HepG2 (cell line): ENCODE results near the gene ME2. TPM values are rescaled to one million over a fixed set of nuclear protein-coding genes. Genes with fewer than 3 reads are reported as not detected.
A peak's percentile ranks its signal among the peaks of the same experiment; 100 is the strongest.

ENCODE experiments used
- AKAP8 ChIP-seq: sonication (generic); formaldehyde crosslinking; IDR thresholded peaks from 2 replicates; pipeline ENCODE4 v1.5.1; 2020; ENCODE audit warnings: mild to moderate bottlenecking, missing genetic modification reagents
- BCL3 ChIP-seq: sonication (generic); formaldehyde crosslinking; IDR thresholded peaks from 2 replicates; pipeline ENCODE4 v1.5.1; 2020; ENCODE audit warnings: mild to moderate bottlenecking, missing genetic modification reagents, moderate library complexity
- ELF1 ChIP-seq: sonication (generic); formaldehyde crosslinking; IDR thresholded peaks from 2 replicates; pipeline ENCODE4 v1.4.0; 2020; ENCODE audit warnings: missing genetic modification reagents
- ESRRA ChIP-seq: sonication (generic); formaldehyde crosslinking; IDR thresholded peaks from 2 replicates; pipeline ENCODE4 v1.5.1; 2020; ENCODE audit warnings: mild to moderate bottlenecking, low read depth, missing genetic modification reagents
- GPN1 ChIP-seq: sonication (generic); formaldehyde crosslinking; IDR thresholded peaks from 2 replicates; pipeline ENCODE4 v1.5.1; 2020; ENCODE audit warnings: missing genetic modification reagents, borderline replicate concordance
- HNRNPLL ChIP-seq: fragments of 200-400 bp; formaldehyde crosslinking; IDR thresholded peaks from 2 replicates; pipeline ENCODE4 v1.6.1; 2017; ENCODE audit warnings: mild to moderate bottlenecking, low read depth, low read length; ENCODE audit not compliant: poor library complexity, severe bottlenecking
- HOXA3 ChIP-seq: sonication (generic); formaldehyde crosslinking; IDR thresholded peaks from 2 replicates; pipeline ENCODE4 v1.5.0; 2020; ENCODE audit warnings: missing genetic modification reagents
- KAT8 ChIP-seq: IDR thresholded peaks from 2 replicates; pipeline ENCODE4 v1.6.1; 2016; ENCODE audit warnings: missing genetic modification reagents, missing compliant biosample characterization
- MAZ ChIP-seq, 2 experiments: sonication (generic) in 1 of 2; formaldehyde crosslinking in 1 of 2; IDR thresholded peaks; 2 replicates each; pipeline versions ENCODE4 v1.5.0 to v1.6.1; 2012 to 2020; ENCODE audit warnings: low read depth in 2 of 2, mild to moderate bottlenecking in 2 of 2, borderline replicate concordance in 1 of 2, improper control_type of control experiment in 1 of 2, low read length in 1 of 2, missing genetic modification reagents in 1 of 2, moderate library complexity in 1 of 2
- MEIS1 ChIP-seq: sonication (generic); formaldehyde crosslinking; IDR thresholded peaks from 2 replicates; pipeline ENCODE4 v1.9.0; 2021; ENCODE audit warnings: mild to moderate bottlenecking, missing genetic modification reagents, moderate library complexity, borderline replicate concordance
- RORA ChIP-seq: sonication (generic); formaldehyde crosslinking; IDR thresholded peaks from 2 replicates; pipeline ENCODE4 v1.5.0; 2020; ENCODE audit warnings: mild to moderate bottlenecking, missing genetic modification reagents, moderate library complexity
- RXRB ChIP-seq: IDR thresholded peaks from 2 replicates; pipeline ENCODE4 v1.6.1; 2016; ENCODE audit warnings: borderline replicate concordance, missing genetic modification reagents, missing compliant biosample characterization
- SOX6 ChIP-seq, 2 experiments: fragments of 450-650 bp in 1 of 2; sonication (generic) in 1 of 2; formaldehyde crosslinking in 1 of 2; IDR thresholded peaks; 2 replicates each; pipeline versions ENCODE4 v1.4.0 to v1.6.1; 2017 to 2020; ENCODE audit warnings: antibody characterized with exemption in 1 of 2, mild to moderate bottlenecking in 1 of 2, missing genetic modification reagents in 1 of 2
- TFE3 ChIP-seq: IDR thresholded peaks from 2 replicates; pipeline ENCODE4 v1.6.1; 2016
- TGIF2 ChIP-seq: IDR thresholded peaks from 2 replicates; pipeline ENCODE4 v1.6.1; 2016; ENCODE audit warnings: control low read depth, missing compliant biosample characterization
- TOPORS ChIP-seq: sonication (generic); formaldehyde crosslinking; IDR thresholded peaks from 2 replicates; pipeline ENCODE4 v1.8.0; 2023; ENCODE audit warnings: mild to moderate bottlenecking, missing genetic modification reagents
- ZBTB42 ChIP-seq: sonication (generic); formaldehyde crosslinking; IDR thresholded peaks from 2 replicates; pipeline ENCODE4 v1.5.0; 2020; ENCODE audit warnings: mild to moderate bottlenecking, missing genetic modification reagents
- ZNF570 ChIP-seq: sonication (generic); formaldehyde crosslinking; IDR thresholded peaks from 2 replicates; pipeline ENCODE4 v1.4.0; 2020; ENCODE audit warnings: mild to moderate bottlenecking, missing genetic modification reagents, borderline replicate concordance
- ZNF616 ChIP-seq: sonication (generic); formaldehyde crosslinking; IDR thresholded peaks from 2 replicates; pipeline ENCODE4 v1.5.0; 2020; ENCODE audit warnings: low read depth, mild to moderate bottlenecking, missing genetic modification reagents
- ZNF777 ChIP-seq: sonication (generic); formaldehyde crosslinking; IDR thresholded peaks from 2 replicates; pipeline ENCODE4 v1.4.0; 2020; ENCODE audit warnings: missing genetic modification reagents
- ZNF883 ChIP-seq: sonication (generic); formaldehyde crosslinking; IDR thresholded peaks from 2 replicates; pipeline ENCODE4 v1.5.1; 2020; ENCODE audit warnings: mild to moderate bottlenecking, missing genetic modification reagents; ENCODE audit errors: not compliant biosample characterization
- ZSCAN30 ChIP-seq: sonication (generic); formaldehyde crosslinking; IDR thresholded peaks from 2 replicates; pipeline ENCODE4 v1.5.0; 2020; ENCODE audit warnings: mild to moderate bottlenecking, missing genetic modification reagents
- polyA plus RNA-seq, 8 experiments: library from polyadenylated mRNA; depleted of rRNA in 3 of 8; stranded (reverse) in 7 of 8; unstranded in 1 of 8; fragments of >200 nt; fragmentation: Illumina TruSeq in 4 of 8; extraction: Trizol in 4 of 8; gene quantifications; 2 replicates each; pipeline versions ENCODE4 v1.2.1 to v1.2.3, GENCODE V29; 2011 to 2016; ENCODE audit warnings: low read depth in 4 of 8, missing spikeins in 1 of 8, mixed read lengths in 1 of 8; ENCODE audit not compliant: insufficient read depth in 1 of 8
- total RNA-seq, 5 experiments: library from RNA; depleted of rRNA; stranded (reverse); fragments of >200 nt; fragmentation: Illumina TruSeq; extraction: Trizol; gene quantifications; 2 replicates each; pipeline ENCODE4 v1.2.3, GENCODE V29; 2016; ENCODE audit warnings: low read depth in 1 of 5

Gene ME2
- total and polyA plus RNA-seq, 2 of the 13 experiments (the other 11 are each of a cell fraction or from before 2014, with no cell fraction given): 17.3 to 20.6 TPM

DNA sequence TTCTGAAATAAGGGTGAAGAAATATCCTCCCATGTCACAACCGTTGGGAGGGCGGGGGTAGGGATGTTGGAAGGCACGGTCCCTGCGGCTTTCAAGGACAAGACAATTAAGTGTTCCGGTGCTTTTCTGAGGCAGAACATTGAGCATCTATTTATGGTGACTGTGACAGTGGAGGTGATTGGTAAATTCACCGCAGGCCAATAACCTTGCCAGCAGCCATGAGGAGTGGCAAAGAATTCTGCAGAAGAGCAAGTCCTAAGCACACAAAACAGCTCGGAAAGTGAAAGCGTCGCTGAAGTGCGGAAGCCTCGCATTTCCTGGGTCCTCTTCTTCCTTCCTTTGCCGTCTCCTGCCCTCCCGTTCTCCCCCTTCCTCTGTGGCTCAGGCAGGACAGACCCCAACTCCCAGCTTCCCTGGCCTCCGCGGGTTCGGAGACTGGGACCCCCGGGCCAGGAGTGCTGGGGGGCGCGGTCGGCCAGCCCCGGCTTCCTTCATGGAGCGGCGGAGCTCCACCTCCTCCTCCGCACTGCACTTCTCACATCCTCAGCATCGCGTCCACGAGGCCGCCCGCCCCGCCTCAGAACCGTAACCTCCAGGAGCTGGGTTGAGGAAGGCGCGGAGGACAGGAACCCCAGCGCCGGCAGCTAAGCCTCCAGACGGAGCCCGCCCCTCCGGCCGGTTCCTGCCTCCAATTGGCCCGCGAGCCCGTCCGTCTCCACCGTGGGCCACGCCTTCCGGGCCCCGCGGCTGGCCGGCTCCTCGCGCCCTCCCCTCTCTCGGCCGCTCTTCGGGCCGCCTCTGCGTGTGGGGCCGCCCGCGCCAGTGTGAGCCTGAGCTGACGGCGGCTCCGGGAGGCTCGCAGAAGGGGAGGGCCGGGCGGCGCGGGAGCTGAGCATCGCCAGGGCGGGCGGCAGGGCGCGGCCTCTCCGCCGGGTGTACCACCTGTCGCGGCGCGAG, at the start of gene ME2 (continued):
- TF ChIP-seq ZNF883 (peak; percentile 46), TGIF2 (CRISPR knock-in tag) (0 out of 2 replicates have a peak, but pooled peaks have one; percentile 22), ZSCAN30 (peak; percentile 81; the same call in 1 of the 2 replicates), ELF1 (CRISPR knock-in tag) (peak; percentile 49; the same call in 1 of the 2 replicates), TOPORS (0 out of 2 replicates have a peak, but pooled peaks have one; percentile 46), RXRB (CRISPR knock-in tag) (no peak), MAZ (IDR thresholded peaks at IDR 0.05; ENCODE audit: borderline replicate concordance, low read depth, low read length) (no peak), MAZ (CRISPR knock-in tag; IDR thresholded peaks at IDR 0.05; ENCODE audit: low read depth) (0 out of 2 replicates have a peak, but pooled peaks have one; percentile 23), KAT8 (CRISPR knock-in tag) (peak; percentile 37), ZBTB42 (0 out of 2 replicates have a peak, but pooled peaks have one; percentile 42), TFE3 (CRISPR knock-in tag) (0 out of 2 replicates have a peak, but pooled peaks have one; percentile 10), AKAP8 (0 out of 2 replicates have a peak, but pooled peaks have one; percentile 53), ZNF777 (CRISPR knock-in tag) (peak; percentile 61), MEIS1 (CRISPR knock-in tag) (peak; percentile 53; the same call in 1 of the 2 replicates), ESRRA (CRISPR knock-in tag) (peak; percentile 43; the same call in 1 of the 2 replicates), ZNF570 (no peak), GPN1 (CRISPR knock-in tag) (no peak), HNRNPLL (peak; percentile 61), HOXA3 (CRISPR knock-in tag) (0 out of 2 replicates have a peak, but pooled peaks have one; percentile 9), SOX6 (IDR thresholded peaks at IDR 0.05) (no peak), SOX6 (CRISPR knock-in tag; IDR thresholded peaks at IDR 0.05) (peak; percentile 24; the same call in 1 of the 2 replicates), ZNF616 (CRISPR knock-in tag) (0 out of 2 replicates have a peak, but pooled peaks have one; percentile 26), RORA (no peak), BCL3 (CRISPR knock-in tag) (peak; percentile 57; the same call in 1 of the 2 replicates)
